MCF 10A (cell line): ENCODE data around the gene AIG1. TPM values are rescaled to one million over a fixed set of nuclear protein-coding genes. Genes with fewer than 3 reads are reported as not detected.

ENCODE experiments used
- BruUV-seq: library from RNA; stranded (reverse); fragments of 400-500 nt; replicated peaks from 2 replicates; lab custom pipeline; 2021; lab: Mats Ljungman, UMichigan
- CTCF ChIA-PET: fragments of 300-600 bp; sonication (Branson Sonifier 250); formaldehyde crosslinking; extraction: SDS; loops from one replicate; lab custom pipeline; 2021; ENCODE audit warnings: antibody characterized with exemption, inconsistent platforms; lab: Yijun Ruan, JAX
- POLR2A ChIA-PET: fragments of 300-600, 350-650 bp; sonication (Branson Sonifier 250); formaldehyde crosslinking; extraction: SDS; loops from one replicate; lab custom pipeline; 2020; ENCODE audit warnings: antibody characterized with exemption, inconsistent platforms; lab: Yijun Ruan, JAX
- DNase-seq: peaks from one replicate; pipeline ENCODE4 v3.0.0-alpha.2; 2018; ENCODE audit not compliant: unreplicated experiment
- H3K27ac Mint-ChIP-seq: one replicate; pipeline ENCODE4 v1.8.0; 2022; ENCODE audit warnings: mild to moderate bottlenecking, low read depth, mixed read lengths; ENCODE audit not compliant: unreplicated experiment
- H3K27me3 Mint-ChIP-seq: one replicate; pipeline ENCODE4 v1.8.0; 2022; ENCODE audit warnings: mixed read lengths; ENCODE audit not compliant: insufficient read depth, unreplicated experiment
- H3K36me3 Mint-ChIP-seq: one replicate; pipeline ENCODE4 v1.8.0; 2022; ENCODE audit warnings: mild to moderate bottlenecking, moderate library complexity, mixed read lengths; ENCODE audit not compliant: insufficient read depth, unreplicated experiment
- H3K4me1 Mint-ChIP-seq: one replicate; pipeline ENCODE4 v1.8.0; 2022; ENCODE audit warnings: mixed read lengths; ENCODE audit not compliant: insufficient read depth, unreplicated experiment
- H3K4me3 Mint-ChIP-seq: one replicate; pipeline ENCODE4 v1.8.0; 2022; ENCODE audit warnings: mild to moderate bottlenecking, moderate library complexity, mixed read lengths; ENCODE audit not compliant: unreplicated experiment
- H3K9me3 Mint-ChIP-seq: one replicate; pipeline ENCODE4 v1.8.0; 2022; ENCODE audit warnings: mixed read lengths; ENCODE audit not compliant: unreplicated experiment
- intact Hi-C: fragments of 100-400 bp; cut with micrococcal nuclease; formaldehyde crosslinking; loops from 2 replicates; pipeline ENCODE4 v1.14.1; 2022
- total RNA-seq: library from RNA; stranded (reverse); gene quantifications from 2 replicates; pipeline ENCODE4 v1.2.3, GENCODE V29; 2022
- TF ChIP-seq, protein P1 (sequence below): fragments of 200-600 bp; IDR thresholded peaks from one replicate; pipeline ENCODE4 v1.8.0; 2022; ENCODE audit warnings: antibody characterized with exemption, mild to moderate bottlenecking; ENCODE audit not compliant: unreplicated experiment

Gene AIG1
- total RNA-seq, 1 experiment from 2014 or later: 106 TPM

DNA sequence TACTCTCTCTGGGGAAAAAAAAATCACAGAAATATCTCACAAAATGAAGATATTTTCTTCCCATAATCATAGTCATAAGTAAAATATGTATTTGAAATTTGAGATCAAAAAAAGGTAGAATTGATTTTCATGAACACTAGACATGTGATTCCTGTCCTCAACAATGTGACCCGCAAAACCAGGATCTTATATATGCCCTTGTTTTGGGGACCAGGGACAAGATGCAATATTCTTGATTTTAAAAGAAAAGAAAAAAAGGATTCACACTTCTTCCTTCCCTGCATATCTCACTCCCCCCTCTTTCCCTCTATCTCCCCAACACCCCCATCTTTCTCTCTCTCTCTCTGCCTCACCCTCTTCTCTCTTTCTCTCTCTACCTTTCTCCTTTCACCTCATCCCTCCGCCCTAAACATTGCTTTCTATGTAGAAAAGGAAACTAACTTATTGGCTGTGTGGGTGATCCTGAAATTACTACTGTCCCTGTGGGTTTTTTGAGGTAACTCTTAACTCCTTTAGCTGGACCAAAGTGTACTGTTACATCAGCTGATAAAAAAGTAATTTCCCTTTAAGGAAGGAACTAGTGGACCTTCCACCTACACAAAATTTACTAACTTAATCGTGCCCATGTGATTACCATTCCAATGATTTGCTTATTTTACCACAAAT is 85.6 kb downstream of the AIG1 start:
- DNase-seq: no peak
- no TSS peak for BruUV-seq
- no peaks in the 10 kb centered on the region for H3K27me3 Mint-ChIP-seq
- no peak overlapping the region for H3K27ac Mint-ChIP-seq
- intact Hi-C loops: no loop called here
- no peaks in the 10 kb centered on the region for H3K9me3 Mint-ChIP-seq
- TF ChIP-seq, protein P1, sequence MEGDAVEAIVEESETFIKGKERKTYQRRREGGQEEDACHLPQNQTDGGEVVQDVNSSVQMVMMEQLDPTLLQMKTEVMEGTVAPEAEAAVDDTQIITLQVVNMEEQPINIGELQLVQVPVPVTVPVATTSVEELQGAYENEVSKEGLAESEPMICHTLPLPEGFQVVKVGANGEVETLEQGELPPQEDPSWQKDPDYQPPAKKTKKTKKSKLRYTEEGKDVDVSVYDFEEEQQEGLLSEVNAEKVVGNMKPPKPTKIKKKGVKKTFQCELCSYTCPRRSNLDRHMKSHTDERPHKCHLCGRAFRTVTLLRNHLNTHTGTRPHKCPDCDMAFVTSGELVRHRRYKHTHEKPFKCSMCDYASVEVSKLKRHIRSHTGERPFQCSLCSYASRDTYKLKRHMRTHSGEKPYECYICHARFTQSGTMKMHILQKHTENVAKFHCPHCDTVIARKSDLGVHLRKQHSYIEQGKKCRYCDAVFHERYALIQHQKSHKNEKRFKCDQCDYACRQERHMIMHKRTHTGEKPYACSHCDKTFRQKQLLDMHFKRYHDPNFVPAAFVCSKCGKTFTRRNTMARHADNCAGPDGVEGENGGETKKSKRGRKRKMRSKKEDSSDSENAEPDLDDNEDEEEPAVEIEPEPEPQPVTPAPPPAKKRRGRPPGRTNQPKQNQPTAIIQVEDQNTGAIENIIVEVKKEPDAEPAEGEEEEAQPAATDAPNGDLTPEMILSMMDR: no peak
- ChIA-PET CTCF (no interaction called here), POLR2A (no interaction called here)
- no peaks in the 10 kb centered on the region for H3K4me1 Mint-ChIP-seq
- no peak overlapping the region for H3K4me3 Mint-ChIP-seq
- peaks cover 16% of the 10 kb centered on the region for H3K36me3 Mint-ChIP-seq

GRCh38 chr6:143149771-143150170 is 89.1 kb downstream of the AIG1 start:
- H3K4me3 Mint-ChIP-seq: no peak overlapping the region
- H3K36me3 Mint-ChIP-seq: peaks cover 20% of the 10 kb centered on the region
- no TSS peak for BruUV-seq
- POLR2A ChIA-PET: interaction anchor here (0.6 to 0.7 kb wide), 2 partner anchors 28 to 189 kb away, joined by 4 read pairs; no protein-coding TSS in a partner anchor
- intact Hi-C loops: no loop called here
- no peaks in the 10 kb centered on the region for H3K4me1 Mint-ChIP-seq
- H3K27me3 Mint-ChIP-seq: no peaks in the 10 kb centered on the region
- TF ChIP-seq, protein P1: no peak
- CTCF ChIA-PET: interaction anchor here (0.6 to 0.7 kb wide), 4 partner anchors 19 to 123 kb away, joined by 3 to 5 read pairs (median 4); no protein-coding TSS in a partner anchor
- no peaks in the 10 kb centered on the region for H3K9me3 Mint-ChIP-seq
- DNase-seq: no peak
- H3K27ac Mint-ChIP-seq: no peak overlapping the region

DNA sequence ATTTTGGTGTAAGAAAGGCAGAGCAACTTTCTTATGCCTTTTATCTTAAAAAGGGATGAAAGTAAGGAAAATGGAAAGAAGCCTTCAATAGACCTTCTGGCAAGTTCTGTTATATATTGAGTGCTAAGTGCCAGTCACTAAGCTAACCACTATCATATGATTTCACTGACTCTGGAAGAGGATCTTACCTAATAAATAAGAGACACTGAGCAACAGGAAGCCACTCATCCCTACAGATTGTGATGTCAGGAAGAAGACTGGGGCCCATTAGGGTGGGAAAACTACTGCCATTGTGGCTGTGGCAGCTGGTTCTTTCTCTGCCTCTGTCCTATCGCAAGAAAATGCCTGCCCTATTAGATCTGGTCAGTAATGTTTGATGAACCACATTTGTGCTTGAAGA is 89.6 kb downstream of the AIG1 start:
- ChIA-PET CTCF (no interaction called here), POLR2A (no interaction called here)
- peaks cover 20% of the 10 kb centered on the region for H3K36me3 Mint-ChIP-seq
- TF ChIP-seq, protein P1: no peak
- H3K4me3 Mint-ChIP-seq: no peak overlapping the region
- BruUV-seq: no TSS peak
- H3K27ac Mint-ChIP-seq: no peak overlapping the region
- no peaks in the 10 kb centered on the region for H3K27me3 Mint-ChIP-seq
- H3K9me3 Mint-ChIP-seq: no peaks in the 10 kb centered on the region
- no peaks in the 10 kb centered on the region for H3K4me1 Mint-ChIP-seq
- intact Hi-C loops: no loop called here
- DNase-seq: no peak

DNA sequence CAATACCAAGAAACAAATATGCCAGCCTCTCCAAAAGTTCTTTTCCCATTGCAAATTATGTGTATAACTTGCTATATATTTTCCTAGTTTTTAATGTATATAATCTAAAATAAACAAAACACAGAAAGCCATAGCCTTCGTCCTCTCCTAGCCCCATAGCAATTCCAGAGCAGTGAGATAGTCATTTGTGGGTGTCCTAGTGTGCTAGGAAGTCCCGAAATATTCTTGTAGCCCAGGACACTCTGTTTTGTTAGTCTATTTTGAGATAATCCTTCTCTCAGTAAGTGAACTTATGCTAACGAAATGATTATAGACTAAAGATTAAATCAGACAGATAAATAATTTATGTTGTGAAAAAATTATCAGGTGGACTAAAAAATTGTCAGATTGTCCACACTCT is 90.7 kb downstream of the AIG1 start:
- Mint-ChIP-seq H3K27ac (no peak overlapping the region), H3K4me1 (no peaks in the 10 kb centered on the region), H3K36me3 (peaks cover 15% of the 10 kb centered on the region), H3K9me3 (no peaks in the 10 kb centered on the region), H3K4me3 (no peak overlapping the region), H3K27me3 (no peaks in the 10 kb centered on the region)
- TF ChIP-seq, protein P1: no peak
- ChIA-PET POLR2A (no interaction called here), CTCF (no interaction called here)
- no TSS peak for BruUV-seq
- intact Hi-C loops: no loop called here
- no peak for DNase-seq
